Measurements from ENCODE around the gene SPOCD1. TPM values are rescaled to one million over a fixed set of nuclear protein-coding genes. Genes with fewer than 3 reads are reported as not detected.

The SPOCD1 gene
- total RNA-seq, 2 donors from 2014 or later: 2.0 to 3.1 TPM

DNA sequence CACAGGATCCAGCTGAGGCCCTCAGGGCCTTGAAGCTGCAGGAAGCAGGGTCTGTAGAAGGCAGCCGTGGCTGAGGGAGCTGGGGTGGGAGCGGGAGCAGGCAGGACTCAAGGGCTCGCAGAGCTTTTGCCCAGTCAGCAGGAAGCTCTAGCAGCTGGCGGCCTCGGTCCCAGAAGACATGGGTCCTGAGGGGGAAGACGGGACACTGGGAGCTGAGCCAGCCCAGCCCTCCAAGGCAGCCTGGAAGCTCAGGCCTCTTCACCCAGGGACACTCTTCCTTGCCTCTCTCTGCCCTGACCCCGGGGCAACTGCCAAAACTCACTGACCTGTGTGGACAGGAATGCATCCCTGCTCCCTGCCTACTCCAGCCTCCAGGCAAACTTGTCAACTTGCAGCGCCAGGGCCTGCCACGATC is 60.6 kb downstream of the SPOCD1 start:
- H3K9me3 Mint-ChIP-seq: no peaks in the 10 kb centered on the region
- H3K27ac Mint-ChIP-seq: no peak overlapping the region
- no peak overlapping the region for H3K4me3 Mint-ChIP-seq
- Histone ChIP-seq H3K27ac (ENCODE audit: low read depth, low read length) (no peak overlapping the region), H3K27me3 (ENCODE audit: control insufficient read depth, insufficient read depth, low read length, poor library complexity, severe bottlenecking) (no peaks in the 10 kb centered on the region), H3K4me3 (ENCODE audit: low read length) (no peak overlapping the region), H3K9me3 (ENCODE audit: control insufficient read depth, low read length) (no peaks in the 10 kb centered on the region), H3K9ac (ENCODE audit: extremely low read depth, low read length, poor library complexity, severe bottlenecking) (no peak overlapping the region), H3K36me3 (ENCODE audit: control insufficient read depth, insufficient read depth, low read length) (no peaks in the 10 kb centered on the region), H3K4me1 (ENCODE audit: control insufficient read depth, insufficient read depth, low read length) (peaks cover 9% of the 10 kb centered on the region)
- 90 to 92% methylated on average over 3 to 9 of the region's 9 CpGs for WGBS, 2 experiments (ENCODE audit: insufficient coverage in 1 of 2, insufficient read length in 1 of 2)
- DNase-seq: no peak
- no peaks in the 10 kb centered on the region for H3K36me3 Mint-ChIP-seq (ENCODE audit: low read depth)
- H3K27me3 Mint-ChIP-seq (ENCODE audit: insufficient read depth): no peaks in the 10 kb centered on the region
- peaks cover 10% of the 10 kb centered on the region for H3K4me1 Mint-ChIP-seq
- TF ChIP-seq, protein P1, sequence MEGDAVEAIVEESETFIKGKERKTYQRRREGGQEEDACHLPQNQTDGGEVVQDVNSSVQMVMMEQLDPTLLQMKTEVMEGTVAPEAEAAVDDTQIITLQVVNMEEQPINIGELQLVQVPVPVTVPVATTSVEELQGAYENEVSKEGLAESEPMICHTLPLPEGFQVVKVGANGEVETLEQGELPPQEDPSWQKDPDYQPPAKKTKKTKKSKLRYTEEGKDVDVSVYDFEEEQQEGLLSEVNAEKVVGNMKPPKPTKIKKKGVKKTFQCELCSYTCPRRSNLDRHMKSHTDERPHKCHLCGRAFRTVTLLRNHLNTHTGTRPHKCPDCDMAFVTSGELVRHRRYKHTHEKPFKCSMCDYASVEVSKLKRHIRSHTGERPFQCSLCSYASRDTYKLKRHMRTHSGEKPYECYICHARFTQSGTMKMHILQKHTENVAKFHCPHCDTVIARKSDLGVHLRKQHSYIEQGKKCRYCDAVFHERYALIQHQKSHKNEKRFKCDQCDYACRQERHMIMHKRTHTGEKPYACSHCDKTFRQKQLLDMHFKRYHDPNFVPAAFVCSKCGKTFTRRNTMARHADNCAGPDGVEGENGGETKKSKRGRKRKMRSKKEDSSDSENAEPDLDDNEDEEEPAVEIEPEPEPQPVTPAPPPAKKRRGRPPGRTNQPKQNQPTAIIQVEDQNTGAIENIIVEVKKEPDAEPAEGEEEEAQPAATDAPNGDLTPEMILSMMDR (conservative IDR thresholded peaks at IDR 0.05): no peak

DNA sequence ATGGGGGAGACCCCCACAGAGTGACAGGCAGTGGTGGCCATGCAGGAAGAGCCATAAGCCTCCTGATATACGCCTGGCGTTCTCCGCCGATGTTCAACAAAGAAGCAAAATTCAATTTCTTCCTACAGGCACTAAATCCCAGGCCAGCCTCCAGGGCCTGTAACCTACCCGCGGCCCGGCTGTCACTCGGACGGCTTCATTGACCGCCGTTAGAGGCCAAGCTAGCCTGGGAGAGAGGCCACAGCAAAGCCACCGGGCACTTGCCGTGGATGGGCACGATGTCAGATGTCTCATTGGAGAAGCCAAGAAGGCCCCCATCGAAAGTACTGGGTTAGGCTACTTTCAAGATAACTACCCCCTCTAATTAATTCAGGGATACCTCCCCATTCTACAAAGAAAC is 61.4 kb downstream of the SPOCD1 start:
- Histone ChIP-seq H3K9ac (ENCODE audit: extremely low read depth, low read length, poor library complexity, severe bottlenecking) (no peak overlapping the region), H3K27ac (ENCODE audit: low read depth, low read length) (no peak overlapping the region), H3K27me3 (ENCODE audit: control insufficient read depth, insufficient read depth, low read length, poor library complexity, severe bottlenecking) (no peaks in the 10 kb centered on the region), H3K9me3 (ENCODE audit: control insufficient read depth, low read length) (no peaks in the 10 kb centered on the region), H3K4me3 (ENCODE audit: low read length) (no peak overlapping the region), H3K4me1 (ENCODE audit: control insufficient read depth, insufficient read depth, low read length) (peaks cover 5% of the 10 kb centered on the region), H3K36me3 (ENCODE audit: control insufficient read depth, insufficient read depth, low read length) (no peaks in the 10 kb centered on the region)
- H3K27ac Mint-ChIP-seq: no peak overlapping the region
- H3K27me3 Mint-ChIP-seq (ENCODE audit: insufficient read depth): no peaks in the 10 kb centered on the region
- no peaks in the 10 kb centered on the region for H3K9me3 Mint-ChIP-seq
- no peak for DNase-seq
- H3K4me1 Mint-ChIP-seq: peaks cover 2% of the 10 kb centered on the region
- H3K36me3 Mint-ChIP-seq (ENCODE audit: low read depth): no peaks in the 10 kb centered on the region
- 88 to 92% methylated on average over 9 to 15 of the region's 15 CpGs for WGBS, 2 experiments (ENCODE audit: insufficient coverage in 1 of 2, insufficient read length in 1 of 2)
- TF ChIP-seq, protein P1 (conservative IDR thresholded peaks at IDR 0.05): no peak
- no peak overlapping the region for H3K4me3 Mint-ChIP-seq

DNA sequence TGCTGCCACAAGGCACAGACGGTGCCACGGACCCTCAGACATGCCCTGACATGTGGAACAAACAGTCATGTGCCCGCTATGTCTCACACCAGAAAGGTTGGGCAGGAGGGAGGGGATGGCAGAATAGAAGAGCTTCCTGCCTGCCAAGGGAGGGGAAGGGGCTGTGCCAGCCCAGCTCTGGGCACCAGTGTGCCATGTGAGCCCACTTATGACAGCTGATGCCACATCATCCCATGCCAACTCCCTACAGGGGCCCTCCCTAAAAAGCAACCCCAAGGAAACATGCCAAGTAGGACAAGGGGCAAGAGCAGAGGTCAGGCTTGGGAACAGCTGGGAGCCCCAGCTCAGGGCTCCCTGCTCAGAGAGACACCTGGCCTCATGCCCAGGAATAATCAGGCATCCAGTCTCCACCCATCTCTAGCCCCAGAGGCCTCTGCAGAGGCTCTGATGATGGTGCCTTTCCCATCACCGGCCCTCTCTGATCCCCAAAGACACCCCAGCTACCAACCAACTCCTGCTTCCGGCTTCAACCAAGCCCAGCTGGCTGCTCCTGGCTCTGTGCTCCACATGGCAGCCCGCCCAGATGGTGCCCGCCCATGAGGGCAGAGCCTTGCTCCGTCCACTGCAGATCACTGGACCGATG is 62.0 kb downstream of the SPOCD1 start:
- no peak for DNase-seq
- no peaks in the 10 kb centered on the region for H3K27me3 Mint-ChIP-seq (ENCODE audit: insufficient read depth)
- no peak overlapping the region for H3K4me3 Mint-ChIP-seq
- Histone ChIP-seq H3K27ac (ENCODE audit: low read depth, low read length) (no peak overlapping the region), H3K27me3 (ENCODE audit: control insufficient read depth, insufficient read depth, low read length, poor library complexity, severe bottlenecking) (no peaks in the 10 kb centered on the region), H3K4me3 (ENCODE audit: low read length) (no peak overlapping the region), H3K4me1 (ENCODE audit: control insufficient read depth, insufficient read depth, low read length) (peaks cover 5% of the 10 kb centered on the region), H3K9ac (ENCODE audit: extremely low read depth, low read length, poor library complexity, severe bottlenecking) (no peak overlapping the region), H3K9me3 (ENCODE audit: control insufficient read depth, low read length) (no peaks in the 10 kb centered on the region), H3K36me3 (ENCODE audit: control insufficient read depth, insufficient read depth, low read length) (no peaks in the 10 kb centered on the region)
- 92 to 93% methylated on average over 7 to 9 of the region's 9 CpGs for WGBS, 2 experiments (ENCODE audit: insufficient coverage in 1 of 2, insufficient read length in 1 of 2)
- no peaks in the 10 kb centered on the region for H3K36me3 Mint-ChIP-seq (ENCODE audit: low read depth)
- H3K27ac Mint-ChIP-seq: no peak overlapping the region
- TF ChIP-seq, protein P1 (conservative IDR thresholded peaks at IDR 0.05): no peak
- H3K4me1 Mint-ChIP-seq: peaks cover 5% of the 10 kb centered on the region
- H3K9me3 Mint-ChIP-seq: no peaks in the 10 kb centered on the region
